HS-27A (cell line): ENCODE measurements around the gene GTSF1L.
"Not testable (repeated sequence)": the region's sequence is repeated elsewhere in the genome, so short reads cannot be mapped to it uniquely, and the experiment has no call there.

Experiments used
- DNase-seq: peaks from one replicate; pipeline ENCODE4 v3.0.0-alpha.2; 2012; ENCODE audit warnings: low read depth, missing footprints

GTSF1L gene

GRCh38 chr20:43726811-43727338 lies at the start of gene GTSF1L:
Gene GTSF1L (minus strand): TSS chr20:43727002. CDS start chr20:43726694, 308 bp downstream.
- DNase-seq, result no peak

- no peak for DNase-seq
Measured at GRCh38 chr20:43774754-43775153, 48.0 kb upstream of the GTSF1L start.

- no peak for DNase-seq
Measured at GRCh38 chr20:43771503-43772190, 44.8 kb upstream of the GTSF1L start.

GRCh38 chr20:43770342-43770741 lies 43.5 kb upstream of the GTSF1L start:
- no peak for DNase-seq

- DNase-seq, result no peak
Measured at GRCh38 chr20:43767686-43768474, 41.1 kb upstream of the GTSF1L start.

GRCh38 chr20:43766917-43767316 lies 40.1 kb upstream of the GTSF1L start:
- no peak for DNase-seq

GRCh38 chr20:43766385-43766784 lies 39.6 kb upstream of the GTSF1L start:
- DNase-seq, result no peak

- DNase-seq, result no peak
Measured at GRCh38 chr20:43765916-43766315, 39.1 kb upstream of the GTSF1L start.

GRCh38 chr20:43762911-43763310 lies 36.1 kb upstream of the GTSF1L start:
- no peak for DNase-seq

GRCh38 chr20:43761386-43762340 lies 34.9 kb upstream of the GTSF1L start:
- DNase-seq, result no peak

- not testable (repeated sequence) for DNase-seq
Measured at GRCh38 chr20:43757888-43758287, 31.1 kb upstream of the GTSF1L start.

GRCh38 chr20:43755851-43756250 lies 29.0 kb upstream of the GTSF1L start:
- DNase-seq, result no peak

GRCh38 chr20:43755390-43755789 lies 28.6 kb upstream of the GTSF1L start:
- no peak for DNase-seq

- DNase-seq, result peak; percentile 82
Measured at GRCh38 chr20:43752561-43753301, 25.9 kb upstream of the GTSF1L start.

- DNase-seq, result no peak
Measured at GRCh38 chr20:43752051-43752360, 25.2 kb upstream of the GTSF1L start.

- peak; percentile 62 for DNase-seq
Measured at GRCh38 chr20:43751167-43752050, 24.6 kb upstream of the GTSF1L start.

GRCh38 chr20:43750774-43751166 lies 24.0 kb upstream of the GTSF1L start:
- DNase-seq, result no peak

GRCh38 chr20:43749734-43750294 lies 23.0 kb upstream of the GTSF1L start:
- no peak for DNase-seq

- no peak for DNase-seq
Measured at GRCh38 chr20:43748274-43748673, 21.5 kb upstream of the GTSF1L start.
